Activated CD8-positive, alpha-beta memory T cell treated with anti-CD3 and anti-CD28 coated beads for 1 hour (primary cell): ENCODE results near the gene DSCAM.
"Not testable (repeated sequence)": the region's sequence is repeated elsewhere in the genome, so short reads cannot be mapped to it uniquely, and the experiment has no call there.

Experiments used
- DNase-seq, 2 donors: peaks; one replicate each; pipeline ENCODE4 v3.0.0-alpha.2; 2020; ENCODE audit warnings: low read depth in 1 of 2; ENCODE audit errors: extremely low read depth in 1 of 2

The DSCAM gene, protein sequence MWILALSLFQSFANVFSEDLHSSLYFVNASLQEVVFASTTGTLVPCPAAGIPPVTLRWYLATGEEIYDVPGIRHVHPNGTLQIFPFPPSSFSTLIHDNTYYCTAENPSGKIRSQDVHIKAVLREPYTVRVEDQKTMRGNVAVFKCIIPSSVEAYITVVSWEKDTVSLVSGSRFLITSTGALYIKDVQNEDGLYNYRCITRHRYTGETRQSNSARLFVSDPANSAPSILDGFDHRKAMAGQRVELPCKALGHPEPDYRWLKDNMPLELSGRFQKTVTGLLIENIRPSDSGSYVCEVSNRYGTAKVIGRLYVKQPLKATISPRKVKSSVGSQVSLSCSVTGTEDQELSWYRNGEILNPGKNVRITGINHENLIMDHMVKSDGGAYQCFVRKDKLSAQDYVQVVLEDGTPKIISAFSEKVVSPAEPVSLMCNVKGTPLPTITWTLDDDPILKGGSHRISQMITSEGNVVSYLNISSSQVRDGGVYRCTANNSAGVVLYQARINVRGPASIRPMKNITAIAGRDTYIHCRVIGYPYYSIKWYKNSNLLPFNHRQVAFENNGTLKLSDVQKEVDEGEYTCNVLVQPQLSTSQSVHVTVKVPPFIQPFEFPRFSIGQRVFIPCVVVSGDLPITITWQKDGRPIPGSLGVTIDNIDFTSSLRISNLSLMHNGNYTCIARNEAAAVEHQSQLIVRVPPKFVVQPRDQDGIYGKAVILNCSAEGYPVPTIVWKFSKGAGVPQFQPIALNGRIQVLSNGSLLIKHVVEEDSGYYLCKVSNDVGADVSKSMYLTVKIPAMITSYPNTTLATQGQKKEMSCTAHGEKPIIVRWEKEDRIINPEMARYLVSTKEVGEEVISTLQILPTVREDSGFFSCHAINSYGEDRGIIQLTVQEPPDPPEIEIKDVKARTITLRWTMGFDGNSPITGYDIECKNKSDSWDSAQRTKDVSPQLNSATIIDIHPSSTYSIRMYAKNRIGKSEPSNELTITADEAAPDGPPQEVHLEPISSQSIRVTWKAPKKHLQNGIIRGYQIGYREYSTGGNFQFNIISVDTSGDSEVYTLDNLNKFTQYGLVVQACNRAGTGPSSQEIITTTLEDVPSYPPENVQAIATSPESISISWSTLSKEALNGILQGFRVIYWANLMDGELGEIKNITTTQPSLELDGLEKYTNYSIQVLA (N-terminal part only)

DNA sequence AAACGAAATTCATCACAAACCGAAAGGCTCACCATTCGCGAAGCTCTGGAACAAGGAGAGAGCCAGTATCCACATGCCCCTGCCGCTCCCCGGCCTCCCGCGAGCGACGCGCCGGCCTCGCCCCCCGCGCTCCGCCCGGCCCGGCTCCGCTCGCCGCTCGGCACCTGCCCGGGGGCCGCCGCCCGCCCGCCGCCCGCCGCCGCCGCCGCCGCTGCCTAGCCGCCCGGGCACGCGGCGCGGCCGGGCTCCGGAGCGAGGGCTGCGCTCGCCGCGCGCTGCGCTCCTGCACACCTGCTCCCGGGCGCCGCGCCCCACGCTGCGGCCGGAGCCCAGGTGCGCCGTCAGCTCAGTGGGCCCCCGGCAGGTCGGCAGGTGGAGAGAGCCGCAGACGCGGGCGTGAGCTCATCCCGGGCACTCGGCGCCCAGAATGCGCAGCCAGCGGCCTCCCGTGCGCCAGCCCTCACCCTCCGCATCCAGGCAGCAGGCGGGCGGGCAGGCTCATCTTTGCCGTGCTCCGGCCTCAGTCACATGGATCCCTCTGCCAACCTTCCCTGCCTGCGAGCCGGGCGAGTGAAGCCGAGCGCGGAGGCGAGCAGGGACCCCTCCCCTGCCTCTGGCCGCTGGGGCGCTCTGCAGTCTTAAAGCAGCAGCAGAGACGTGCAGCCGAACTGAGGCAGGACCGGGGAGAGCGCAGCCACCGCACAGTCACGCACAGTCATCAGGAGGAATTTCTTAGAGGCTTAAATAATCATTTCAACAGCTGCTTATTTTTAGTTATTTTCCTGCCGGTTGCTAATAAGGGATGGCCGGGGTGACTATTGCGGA is at the start of gene DSCAM:
Gene DSCAM (minus strand): TSS at position 572 of the 825 bp plus-strand sequence. CDS start 497 bp downstream, at position 75.
- no peak for DNase-seq

DNA sequence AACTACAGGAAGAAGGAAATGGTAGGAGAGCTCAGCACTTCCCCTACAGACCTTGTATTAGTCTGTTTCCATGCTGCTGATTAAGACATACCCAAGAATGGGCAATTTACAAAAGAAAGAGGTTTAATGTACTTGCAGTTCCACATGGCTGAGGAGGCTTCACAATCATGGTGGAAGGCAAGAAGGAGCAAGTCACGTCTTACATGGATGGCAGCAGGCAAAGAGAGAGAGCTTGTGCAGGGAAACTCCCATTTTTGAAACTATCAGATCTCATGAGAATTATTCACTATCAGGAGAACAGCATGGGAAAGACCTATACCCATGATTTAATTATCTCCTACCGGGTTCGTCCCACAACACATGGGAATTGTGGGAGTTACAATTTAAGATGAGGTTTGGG is 48.7 kb upstream of the DSCAM start:
- DNase-seq, result not testable (repeated sequence)

DNA sequence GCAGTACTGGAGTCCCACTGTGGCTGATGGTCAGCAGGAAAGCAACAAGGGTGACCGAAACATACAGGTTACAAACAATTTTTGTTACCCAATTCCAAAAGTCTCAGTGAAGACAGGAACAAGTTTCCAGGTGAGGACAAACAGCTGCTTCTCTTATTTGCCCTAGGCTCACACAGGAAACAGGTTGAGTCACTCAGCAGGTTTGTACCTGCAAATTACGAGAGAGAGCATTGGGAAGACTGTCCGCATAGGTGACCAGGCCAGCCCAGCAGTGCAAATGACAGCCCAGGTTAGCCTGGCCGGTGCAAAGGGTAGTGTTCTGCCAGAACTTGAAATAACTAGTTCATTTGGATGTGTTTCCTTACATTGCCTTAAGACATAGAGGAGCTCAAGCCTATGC is 40.0 kb upstream of the DSCAM start:
- no peak for DNase-seq

DNA sequence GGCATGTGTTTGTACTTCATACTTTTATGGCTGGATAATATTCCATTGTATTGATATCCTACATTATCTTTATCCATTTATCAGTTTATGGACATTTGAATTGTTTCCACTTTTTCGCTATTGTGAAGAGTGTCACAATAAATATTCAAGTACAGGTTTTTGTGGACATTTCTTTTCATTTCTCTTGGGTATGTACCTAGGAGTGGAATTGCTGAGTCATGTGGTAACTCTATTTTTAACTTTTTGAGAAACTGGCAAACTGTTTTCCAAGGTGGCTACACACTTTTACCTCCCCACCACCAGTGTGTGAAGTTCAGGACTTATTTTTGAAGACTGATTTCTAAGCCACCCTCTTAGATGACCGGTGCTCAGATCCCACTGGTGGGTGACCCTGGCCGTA is 39.0 kb upstream of the DSCAM start:
- DNase-seq, result no peak

DNA sequence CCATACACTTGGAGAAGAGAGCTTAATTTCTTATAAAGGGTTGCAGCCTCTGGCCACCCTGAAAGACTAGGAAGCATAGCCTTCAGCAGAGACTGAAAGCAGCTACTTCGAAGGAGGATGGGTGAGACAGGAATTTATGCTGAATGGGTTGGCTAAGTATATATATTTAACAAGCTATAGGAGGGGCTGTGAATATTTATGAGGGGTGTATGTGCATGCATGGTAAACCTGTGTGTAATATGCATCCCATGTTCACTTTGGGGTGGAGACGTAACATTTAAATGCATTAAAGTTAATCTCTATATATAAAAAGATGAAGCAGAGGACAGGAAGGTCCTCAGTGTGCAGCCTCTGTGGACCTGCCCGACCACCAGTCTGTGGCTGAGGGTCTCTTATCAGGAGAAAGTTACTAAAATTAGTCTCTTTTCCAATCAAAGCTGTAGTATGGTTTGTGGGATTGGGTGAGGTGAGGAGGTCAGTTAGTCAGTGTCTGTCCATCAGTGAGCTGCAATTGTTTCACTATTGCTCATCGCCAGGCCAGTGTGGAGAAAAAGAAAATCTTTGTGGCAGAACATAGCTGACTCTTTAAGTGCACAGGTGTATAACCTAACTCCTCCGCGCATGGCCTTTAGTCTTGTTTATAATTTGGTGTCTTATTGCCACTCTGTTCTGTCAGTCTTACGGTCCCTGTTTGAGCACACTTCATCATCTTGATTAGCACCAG is 35.4 kb upstream of the DSCAM start:
- DNase-seq, result no peak

DNA sequence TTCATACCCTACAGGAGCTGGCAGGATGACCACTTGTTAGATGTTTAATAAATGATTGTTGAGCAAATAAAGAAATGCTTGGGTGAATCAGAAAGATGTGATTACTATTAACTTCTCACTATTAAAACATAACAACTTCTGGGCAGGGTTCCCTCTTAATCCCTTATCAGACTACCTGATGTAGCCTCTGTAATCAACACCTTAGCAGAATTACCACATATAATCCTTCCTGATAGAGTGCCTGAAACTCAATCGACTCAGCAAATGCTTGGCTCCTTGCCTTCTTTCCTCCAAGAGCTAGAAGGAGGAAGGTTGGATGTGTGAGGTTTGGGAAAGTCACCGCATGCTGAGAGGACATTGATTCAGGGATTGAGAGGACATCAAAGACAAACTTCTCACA is 34.8 kb upstream of the DSCAM start:
- DNase-seq, result no peak

DNA sequence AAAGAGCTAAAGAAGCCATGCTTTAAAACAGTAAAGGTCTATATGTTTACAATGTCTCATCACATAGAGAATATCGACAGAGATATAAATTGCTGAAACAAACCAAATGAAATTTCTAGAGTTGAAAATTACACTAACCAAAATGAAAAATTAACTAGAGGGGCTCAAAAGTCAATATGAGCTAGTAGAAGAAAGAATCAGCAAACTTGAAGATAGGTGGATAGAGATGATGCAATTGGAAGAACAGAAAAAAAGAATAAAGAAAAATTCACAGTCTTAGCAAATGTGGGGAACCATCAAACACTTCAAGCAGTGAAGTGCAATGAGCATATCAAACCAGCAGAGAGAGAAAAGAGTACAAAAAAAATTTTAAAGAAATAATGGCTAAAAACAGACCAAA is 24.1 kb upstream of the DSCAM start:
- DNase-seq, result no peak

DNA sequence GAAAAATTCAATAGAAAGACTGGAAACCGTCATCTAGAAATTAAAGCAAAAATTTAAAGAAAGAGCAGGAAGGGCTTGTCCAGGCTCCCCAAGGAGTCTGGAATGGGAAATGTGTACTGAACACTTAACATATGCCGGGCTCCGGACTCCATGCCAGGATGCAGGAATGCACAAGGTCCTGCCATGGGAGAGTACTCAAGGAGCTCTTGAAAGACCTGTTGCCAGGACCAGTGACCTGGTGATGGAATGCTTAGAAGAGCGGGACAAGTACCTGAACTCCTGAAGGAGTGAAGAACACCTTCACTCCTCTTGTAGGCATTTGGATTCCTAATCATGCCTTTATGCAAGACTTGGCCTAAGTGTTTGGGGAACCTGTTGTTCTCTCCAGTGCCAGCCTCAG is 16.9 kb upstream of the DSCAM start:
- DNase-seq, result no peak

DNA sequence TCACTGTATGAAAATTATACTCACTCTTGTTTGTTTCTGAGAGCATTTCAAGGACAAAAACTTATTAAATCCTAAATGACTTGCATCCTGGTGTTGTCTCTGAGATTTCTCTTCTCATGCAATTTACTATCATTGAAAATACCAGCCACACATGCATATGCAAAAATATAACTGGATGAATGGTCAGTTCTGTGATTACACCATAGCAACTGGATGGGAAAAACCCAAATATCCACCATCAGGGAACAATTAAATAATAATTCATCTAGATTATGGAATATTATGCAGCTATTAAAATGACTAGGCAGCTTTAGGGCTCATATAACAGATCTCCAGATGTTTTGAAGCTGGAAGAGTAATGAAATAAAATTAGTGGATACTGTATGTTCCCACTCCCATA is 11.6 kb upstream of the DSCAM start:
- no peak for DNase-seq

DNA sequence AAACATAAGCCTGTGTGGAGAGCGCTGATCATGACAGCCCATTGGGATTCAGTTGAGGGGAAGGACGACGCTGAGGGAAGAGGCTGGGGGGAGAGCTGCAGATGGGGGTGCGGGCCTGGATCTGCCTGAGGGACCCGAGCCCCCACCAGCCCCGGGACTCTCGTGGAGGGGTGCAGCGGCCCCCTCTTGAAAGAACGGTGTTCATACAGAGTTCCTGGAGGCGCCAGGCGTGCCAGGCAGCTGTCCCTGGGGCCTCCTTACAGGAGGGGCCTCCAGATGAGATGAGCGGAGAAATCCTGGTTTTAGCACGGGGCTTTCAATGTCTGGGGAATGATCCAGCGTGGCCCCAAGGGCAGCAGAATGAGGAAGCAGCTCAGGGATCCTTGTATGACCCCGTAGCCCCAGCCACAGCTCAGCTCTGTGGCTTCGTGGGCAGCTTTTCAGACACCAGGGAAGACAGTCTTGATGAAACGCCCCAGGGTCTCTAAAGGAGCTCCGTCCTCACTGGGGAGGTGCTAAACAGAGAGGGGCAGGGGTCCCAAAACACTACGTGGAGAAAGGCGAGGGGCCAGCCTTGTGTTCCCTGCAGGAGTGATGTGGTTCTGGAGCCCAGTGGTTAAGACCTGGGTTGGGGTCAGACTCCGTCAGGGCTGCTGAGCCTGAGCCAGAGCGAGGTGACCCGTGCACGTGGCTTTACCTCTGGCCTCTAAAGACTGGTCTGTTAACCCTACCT is 7.2 kb upstream of the DSCAM start:
- no peak for DNase-seq

DNA sequence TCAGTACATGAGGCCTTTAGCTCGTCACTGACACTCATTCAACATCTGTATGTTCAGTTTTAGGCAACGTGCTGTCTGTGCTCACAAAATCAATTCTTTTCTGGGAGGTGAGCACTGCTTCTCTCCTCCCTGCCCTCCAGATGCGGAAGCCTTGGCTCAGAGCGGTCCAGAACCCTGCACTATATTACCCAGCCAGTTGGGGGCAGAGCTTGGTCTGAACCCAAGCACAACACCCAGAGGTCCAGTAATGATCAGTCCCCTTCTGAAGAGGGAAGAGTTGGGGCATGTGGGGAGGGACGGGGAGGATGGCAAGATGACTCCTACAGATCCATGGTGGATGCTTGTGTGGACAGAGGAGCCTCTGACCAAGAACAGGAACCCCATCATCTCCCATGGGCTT is 5.6 kb upstream of the DSCAM start:
- DNase-seq, result no peak

DNA sequence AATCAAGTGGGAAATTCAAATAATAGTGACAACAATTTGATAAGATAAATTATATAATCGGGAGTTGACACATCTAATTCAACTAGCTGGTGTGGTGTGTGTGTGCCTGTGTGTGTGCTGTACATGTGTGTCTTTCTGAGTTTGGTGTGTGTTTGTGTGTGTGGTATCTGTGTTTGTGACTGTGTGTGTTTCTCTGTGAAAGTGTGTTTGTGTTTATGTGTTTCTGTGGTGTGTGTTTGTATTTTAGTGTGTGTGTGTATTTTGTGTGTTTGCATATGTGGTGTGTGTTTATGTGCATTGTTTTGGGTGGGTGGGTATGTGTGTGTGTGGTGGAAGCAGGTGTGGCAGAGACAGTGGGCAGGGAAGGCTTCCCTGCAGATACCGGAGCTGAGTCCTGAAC is 4.8 kb upstream of the DSCAM start:
- DNase-seq, result no peak

DNA sequence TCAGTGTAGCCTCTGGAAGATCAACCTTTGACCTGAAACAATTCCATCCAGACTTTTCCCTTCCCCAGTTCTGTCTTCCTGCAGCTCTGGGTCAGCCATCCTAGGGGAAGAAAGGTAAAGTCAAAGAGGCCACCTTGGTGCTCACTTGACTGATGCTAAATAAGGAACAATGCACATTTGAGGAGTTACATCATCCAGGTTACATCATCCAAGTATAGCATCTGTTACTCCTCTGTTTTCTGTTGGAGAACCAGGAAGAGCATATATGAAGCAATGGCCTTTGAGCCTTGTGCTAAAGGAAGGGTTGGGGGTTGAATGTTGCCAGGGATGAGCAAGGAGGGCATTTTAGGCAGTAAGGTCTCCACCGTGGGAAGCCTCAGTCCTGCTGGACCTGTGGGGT is 3.1 kb upstream of the DSCAM start:
- DNase-seq, result no peak

DNA sequence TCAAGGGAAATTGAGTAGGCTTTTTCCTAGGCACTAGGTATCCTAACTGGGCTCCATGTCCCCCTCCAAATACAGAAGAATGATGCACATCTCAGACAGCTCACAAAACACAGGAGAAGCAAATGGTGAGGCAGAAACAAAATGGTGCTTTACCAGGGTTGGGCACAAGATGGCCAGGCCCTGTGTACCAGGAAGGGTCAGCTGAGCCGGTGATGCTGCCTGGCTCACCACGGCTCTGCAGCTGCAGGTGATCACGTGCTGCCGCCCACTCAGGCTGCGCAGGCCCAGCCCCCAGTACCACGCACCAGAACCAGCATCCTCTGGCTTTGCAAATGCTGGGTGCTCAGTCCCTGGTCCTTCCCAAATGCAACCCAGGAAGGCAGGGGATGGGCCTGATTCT is 993 bp upstream of the DSCAM start:
- no peak for DNase-seq

DNA sequence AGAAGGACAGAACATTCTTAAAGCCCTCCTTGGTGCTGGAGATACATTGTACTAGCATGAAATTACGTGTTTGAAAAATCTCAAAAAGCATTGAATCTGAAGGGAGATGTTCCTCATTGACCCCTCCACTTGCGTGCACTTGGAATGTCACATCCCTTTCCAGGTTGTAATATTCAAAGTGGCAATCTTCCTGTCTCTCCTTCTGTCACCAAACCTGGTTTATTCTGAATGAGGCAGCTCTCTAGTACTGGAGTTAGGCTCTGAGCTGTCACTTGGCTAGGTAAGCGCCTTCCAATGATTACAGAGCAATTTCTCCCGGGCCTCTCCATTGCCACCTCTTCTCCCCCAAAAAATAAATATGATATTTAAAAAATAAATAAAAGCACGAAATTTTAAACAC is 855 bp downstream of the DSCAM start:
- DNase-seq, result no peak

DNA sequence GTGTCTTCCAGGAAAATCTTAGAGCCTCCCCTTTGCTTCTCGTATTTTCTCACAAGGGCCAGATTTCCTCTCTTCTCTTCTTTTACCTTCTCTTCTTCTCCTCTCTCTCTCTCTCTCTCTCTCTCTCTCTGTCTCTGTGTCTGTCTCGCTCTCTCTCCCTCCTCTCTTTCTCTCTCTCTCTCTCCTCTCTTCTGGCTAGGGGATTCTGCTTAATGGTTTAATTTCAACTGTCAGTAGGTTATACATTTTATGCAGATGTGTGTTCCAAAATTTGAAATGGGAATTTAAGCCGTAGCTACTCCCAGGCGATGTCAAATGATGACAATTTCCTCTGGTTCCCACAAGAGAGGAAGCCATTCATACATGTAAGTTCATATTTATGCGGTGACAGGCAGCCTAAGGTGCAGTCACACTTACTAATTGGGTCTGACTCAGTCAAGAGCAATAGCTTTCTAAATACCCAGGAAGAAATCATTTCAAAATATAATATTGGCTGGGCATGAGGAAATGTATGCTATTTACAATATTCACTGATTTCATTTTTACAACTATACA is 1.4 kb downstream of the DSCAM start:
- no peak for DNase-seq

DNA sequence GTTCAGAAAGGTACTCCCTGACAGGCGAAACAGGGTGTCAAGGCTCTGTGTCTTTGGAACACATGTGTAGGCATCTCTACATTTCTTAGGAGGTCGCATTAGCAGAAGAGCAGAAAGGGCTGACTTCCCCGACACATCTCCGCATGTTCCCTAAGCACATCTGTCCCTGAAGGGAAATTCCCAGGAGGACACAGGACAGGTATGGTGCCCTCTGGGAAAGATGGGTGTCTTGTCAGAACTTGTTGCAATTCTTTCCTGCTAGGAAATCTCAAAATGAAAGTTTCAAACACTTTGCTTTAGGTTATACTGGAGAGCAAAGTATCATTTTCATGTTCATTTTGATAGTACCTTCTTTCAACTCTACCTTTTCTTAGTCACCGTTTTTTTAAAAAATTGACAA is 2.0 kb downstream of the DSCAM start:
- no peak for DNase-seq

DNA sequence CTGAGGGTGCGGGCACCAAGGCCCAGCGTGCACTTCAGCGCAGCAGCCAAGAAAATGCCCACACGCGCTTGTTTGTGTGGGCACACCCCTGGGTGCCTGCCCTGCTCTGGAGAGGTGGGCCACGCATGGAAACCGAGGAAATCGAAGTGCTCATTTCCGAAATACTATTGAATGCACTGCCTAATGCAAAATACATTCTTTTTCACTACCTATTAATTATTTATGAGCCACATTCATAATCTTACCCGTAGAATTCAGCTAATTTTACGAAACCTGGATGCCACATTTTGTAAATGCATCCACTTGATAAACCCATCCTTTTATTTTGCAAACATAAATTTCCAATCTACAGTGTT is 4.8 kb downstream of the DSCAM start:
- no peak for DNase-seq

DNA sequence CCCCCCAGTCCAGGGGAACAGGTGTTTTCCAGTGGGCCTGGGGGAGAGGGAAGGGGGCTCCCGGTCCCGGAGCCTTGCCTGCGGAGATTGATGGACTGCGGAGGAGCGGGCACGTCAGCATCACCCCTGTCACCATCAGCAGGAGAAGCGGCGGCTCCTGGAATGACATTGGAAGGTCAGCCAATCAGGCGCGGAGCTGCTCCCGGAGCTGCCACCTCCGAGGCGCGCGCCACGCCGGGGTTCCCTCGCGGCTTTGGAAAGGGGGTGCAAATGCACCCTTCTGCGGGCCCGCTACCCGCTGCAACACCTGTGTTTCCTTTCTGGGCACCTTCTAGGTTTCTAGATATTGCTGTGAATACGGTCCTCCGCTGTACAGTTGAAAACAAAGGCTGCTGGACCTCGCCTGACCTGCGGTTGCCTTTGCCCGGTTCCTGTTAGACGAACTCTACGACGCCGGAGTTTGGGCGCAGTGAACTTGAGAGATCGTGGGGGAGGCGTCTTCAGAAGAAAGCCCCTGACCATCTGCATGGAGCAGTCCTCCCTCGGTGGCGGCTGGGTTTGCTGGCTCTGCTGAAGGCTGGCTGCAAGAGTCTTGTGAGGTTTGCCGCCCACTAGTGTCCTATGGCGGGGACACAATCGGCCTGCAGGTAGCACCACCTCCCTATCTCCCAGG is 5.3 kb downstream of the DSCAM start:
- no peak for DNase-seq
